Pancreas (tissue), 10 donors: ENCODE measurements around the gene FOXO3B. TPM values are rescaled to one million over a fixed set of nuclear protein-coding genes. Genes with fewer than 3 reads are reported as not detected.
"Not testable (repeated sequence)": the region's sequence is repeated elsewhere in the genome, so short reads cannot be mapped to it uniquely, and the experiment has no call there.

Source experiments
- ATAC-seq, 4 donors: fragments of 200-7000 bp; cut with Tn5 transposase; one replicate each; pipeline versions ENCODE4 v1.8.0 to v1.9.1; 2020; ENCODE audit warnings: mild to moderate bottlenecking in 4 of 4, moderate library complexity in 4 of 4
- DNase-seq, 6 donors: peaks; one replicate each; pipeline ENCODE4 v3.0.0-alpha.2; 2020
- FAIRE-seq: peaks from 2 replicates; lab custom pipeline; 2012; peaks lifted over from hg19 to GRCh38; lab: Jason Lieb, UNC
- H3K27ac ChIP-seq, 4 donors: fragments of 200-600 bp; sonication (generic); 1 replicate in 3 of 4; 2 replicates in 1 of 4; pipeline versions ENCODE4 v1.5.0 to v1.8.0; 2020
- H3K27me3 ChIP-seq, 4 donors: fragments of 200-600 bp; one replicate each; pipeline ENCODE4 v1.8.0; 2021
- H3K36me3 ChIP-seq, 3 donors: fragments of 200-600 bp; sonication (generic) in 1 of 3; one replicate each; pipeline versions ENCODE4 v1.5.0 to v1.8.0; 2020 to 2021
- H3K4me1 ChIP-seq, 3 donors: fragments of 200-600 bp; one replicate each; pipeline ENCODE4 v1.8.0; 2021
- H3K4me3 ChIP-seq, 4 donors: fragments of 200-600 bp; sonication (generic) in 2 of 4; one replicate each; pipeline versions ENCODE4 v1.5.0 to v1.8.0; 2020 to 2021
- H3K9me3 ChIP-seq, 4 donors: fragments of 200-600 bp; one replicate each; pipeline ENCODE4 v1.8.0; 2021
- WGBS, 2 donors: extraction: QIAGEN DNeasy Blood & Tissue Kit; methylation state at CpG; one replicate each; pipeline ENCODE4 v1.1.7; 2013; 5-methylcytosine and 5-hydroxymethylcytosine counted together
- intact Hi-C, 3 donors: fragments of 100-400 bp; cut with DNase I; formaldehyde crosslinking; loops; one replicate each; pipeline versions ENCODE4 v1.11.1 to v1.14.2; 2022
- polyA plus RNA-seq, 2 donors: library from polyadenylated mRNA; stranded (reverse); fragments of 200-250 nt; gene quantifications; one replicate each; pipeline ENCODE4 v1.2.3, GENCODE V29; 2013
- total RNA-seq, 6 donors: library from RNA; stranded (reverse); fragmentation: NEBNext Ultra II Directional in 4 of 6; extraction: Animal tissue kit (Norgen Biotek cat#: 25700) in 4 of 6; gene quantifications; one replicate each; pipeline versions ENCODE4 v1.2.1 to v1.2.4, GENCODE V29; 2021 to 2023
- donor health status: healthy with polysubstance abuse.
- donor health status: DM: no; HTN: no; CAD: no; lungs with moderate emphysema.
- donor health status: DM: no; HTN: no; CAD: no.
- donor health status: control.
- donor health status: control.
- donor health status: Bipolar disorder and iron deficiency.
- donor health status: DM: yes; HTN: yes; CAD: no.
- donor health status: DM: no; HTN: no; CAD: no.
- donor health status: DM: no; HTN: no; CAD: no.
- donor health status: DM: yes; HTN: yes; CAD: no.

FOXO3B gene
- total and polyA plus RNA-seq, 8 donors: 0.47 to 2.0 (median 1.1) TPM

DNA sequence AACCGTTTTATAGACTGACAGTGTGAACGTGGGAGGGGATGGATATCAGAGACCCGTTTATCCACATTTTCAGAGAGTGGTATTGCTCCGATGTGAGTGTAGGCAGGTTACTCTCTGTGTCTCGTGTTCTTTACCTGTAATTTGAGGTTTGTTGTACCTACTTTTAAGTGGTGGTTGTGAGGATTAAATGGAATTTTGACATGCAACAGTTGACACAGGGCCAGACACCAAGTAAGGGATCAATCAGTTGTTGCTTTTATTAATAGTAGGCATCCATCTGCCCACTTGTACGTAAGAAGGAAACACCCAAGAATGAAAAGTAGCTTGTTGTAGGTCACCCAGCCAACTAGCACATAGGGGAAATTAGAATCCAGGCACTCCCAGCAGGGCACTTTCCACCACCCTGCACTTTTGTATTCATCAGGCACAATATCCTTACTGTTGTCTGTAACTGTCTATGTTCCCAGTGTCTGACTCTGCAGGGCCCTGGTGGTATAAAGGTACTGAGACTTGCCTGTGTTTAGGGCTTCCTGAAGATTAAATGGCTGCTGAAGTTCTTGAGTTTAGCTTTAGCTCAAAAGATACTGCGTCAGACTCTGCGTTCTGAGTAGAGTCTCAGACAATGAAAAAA is 16.5 kb upstream of the FOXO3B start:
- intact Hi-C loops, H3K27ac ChIP-seq, ATAC-seq, H3K4me1 ChIP-seq, H3K36me3 ChIP-seq, H3K27me3 ChIP-seq, H3K9me3 ChIP-seq, DNase-seq, FAIRE-seq: not testable (repeated sequence)
- H3K4me3 ChIP-seq: peak overlapping the region; percentile 33 to 52 (median 42)
- 52 to 53% methylated on average over 8 of the region's 8 CpGs for WGBS, 2 donors

DNA sequence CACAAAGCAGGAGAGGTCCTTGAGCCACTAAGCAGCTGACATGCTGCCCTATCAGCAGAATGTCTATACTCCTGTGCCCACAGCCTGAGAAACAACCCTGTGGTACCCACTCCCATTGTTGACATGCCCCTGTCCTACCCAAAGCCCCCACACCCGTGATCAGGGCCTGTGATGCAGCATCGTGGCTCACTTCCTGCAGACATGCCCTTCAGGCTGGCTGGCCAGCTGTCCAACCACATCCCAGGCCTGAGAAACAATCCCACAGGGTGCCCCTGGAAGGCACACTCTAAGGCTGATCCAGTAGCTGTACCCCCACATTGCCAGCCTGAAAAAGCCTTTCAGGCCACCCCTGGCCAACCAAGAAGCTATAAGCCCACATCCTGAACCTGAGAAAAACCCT is 13.0 kb upstream of the FOXO3B start:
- H3K27ac ChIP-seq, ATAC-seq, H3K36me3 ChIP-seq, H3K4me3 ChIP-seq, H3K9me3 ChIP-seq, H3K4me1 ChIP-seq, FAIRE-seq, H3K27me3 ChIP-seq, DNase-seq, intact Hi-C loops: not testable (repeated sequence)
- 38 to 60% methylated on average over 2 of the region's 2 CpGs for WGBS, 2 donors

DNA sequence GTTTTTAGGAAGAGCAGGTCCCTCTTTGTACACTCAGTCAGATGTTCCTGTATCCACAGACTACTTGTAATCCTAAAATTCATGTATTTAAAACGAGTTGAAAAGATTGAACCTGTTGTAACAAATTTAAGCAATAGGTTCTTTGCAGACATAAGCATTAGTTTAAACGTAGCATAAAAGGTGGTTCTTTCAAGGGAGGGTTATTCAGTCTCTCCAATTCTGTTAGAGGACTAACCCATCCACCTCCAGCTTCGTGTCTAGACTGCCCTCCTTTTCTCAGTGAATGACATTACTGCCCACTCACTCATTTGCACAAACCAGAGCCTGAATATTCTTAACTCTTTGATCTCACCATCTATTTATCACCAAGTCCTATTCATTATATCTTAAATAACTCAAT is 554 bp upstream of the FOXO3B start:
- peak overlapping the region in 2 of 4 donors; percentile 34 to 63 for H3K4me3 ChIP-seq
- H3K27me3 ChIP-seq, DNase-seq, H3K4me1 ChIP-seq, FAIRE-seq, H3K27ac ChIP-seq, H3K36me3 ChIP-seq, intact Hi-C loops, H3K9me3 ChIP-seq: not testable (repeated sequence)
- WGBS, 2 donors: 0 to 1% methylated on average over 3 of the region's 3 CpGs
- peak in 2 of 4 donors; percentile 7 to 14 for ATAC-seq

DNA sequence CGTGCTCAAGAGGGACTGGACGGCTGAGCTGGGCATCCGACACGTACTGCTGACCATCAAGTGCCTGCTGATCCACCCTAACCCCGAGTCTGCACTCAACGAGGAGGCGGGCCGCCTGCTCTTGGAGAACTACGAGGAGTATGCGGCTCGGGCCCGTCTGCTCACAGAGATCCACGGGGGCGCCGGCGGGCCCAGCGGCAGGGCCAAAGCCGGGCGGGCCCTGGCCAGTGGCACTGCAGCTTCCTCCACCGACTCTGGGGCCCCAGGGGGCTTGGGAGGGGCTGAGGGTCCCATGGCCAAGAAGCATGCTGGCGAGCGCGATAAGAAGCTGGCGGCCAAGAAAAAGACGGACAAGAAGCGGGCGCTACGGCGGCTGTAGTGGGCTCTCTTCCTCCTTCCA is 4.7 kb downstream of the FOXO3B start:
- DNase-seq, intact Hi-C loops, H3K27ac ChIP-seq, H3K27me3 ChIP-seq, H3K36me3 ChIP-seq, H3K4me1 ChIP-seq, FAIRE-seq, H3K4me3 ChIP-seq, H3K9me3 ChIP-seq, ATAC-seq: not testable (repeated sequence)
- 95 to 96% methylated on average over 20 to 29 of the region's 29 CpGs for WGBS, 2 donors

DNA sequence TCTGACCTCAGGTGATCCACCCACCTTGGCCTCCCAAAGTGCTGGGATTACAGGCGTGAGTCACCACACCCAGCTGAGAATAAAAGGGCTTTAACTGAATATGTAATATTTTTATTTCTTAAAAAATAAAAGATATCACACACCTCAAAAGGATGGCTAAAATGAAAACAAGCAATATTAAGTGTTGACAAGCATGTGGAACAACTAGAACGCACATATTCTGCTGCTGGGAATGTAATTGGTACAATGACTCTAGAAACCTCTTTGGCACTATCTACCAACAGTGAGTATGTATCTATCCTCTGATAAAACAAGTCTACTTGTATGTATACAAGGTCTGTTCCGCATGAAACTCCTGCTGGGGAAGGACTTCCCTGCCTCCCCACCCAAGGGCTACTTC is 5.2 kb downstream of the FOXO3B start:
- H3K27me3 ChIP-seq, intact Hi-C loops, H3K9me3 ChIP-seq, H3K36me3 ChIP-seq, ATAC-seq, FAIRE-seq, H3K27ac ChIP-seq, H3K4me1 ChIP-seq, DNase-seq, H3K4me3 ChIP-seq: not testable (repeated sequence)
- 99 to 100% methylated on average over 3 of the region's 3 CpGs for WGBS, 2 donors

DNA sequence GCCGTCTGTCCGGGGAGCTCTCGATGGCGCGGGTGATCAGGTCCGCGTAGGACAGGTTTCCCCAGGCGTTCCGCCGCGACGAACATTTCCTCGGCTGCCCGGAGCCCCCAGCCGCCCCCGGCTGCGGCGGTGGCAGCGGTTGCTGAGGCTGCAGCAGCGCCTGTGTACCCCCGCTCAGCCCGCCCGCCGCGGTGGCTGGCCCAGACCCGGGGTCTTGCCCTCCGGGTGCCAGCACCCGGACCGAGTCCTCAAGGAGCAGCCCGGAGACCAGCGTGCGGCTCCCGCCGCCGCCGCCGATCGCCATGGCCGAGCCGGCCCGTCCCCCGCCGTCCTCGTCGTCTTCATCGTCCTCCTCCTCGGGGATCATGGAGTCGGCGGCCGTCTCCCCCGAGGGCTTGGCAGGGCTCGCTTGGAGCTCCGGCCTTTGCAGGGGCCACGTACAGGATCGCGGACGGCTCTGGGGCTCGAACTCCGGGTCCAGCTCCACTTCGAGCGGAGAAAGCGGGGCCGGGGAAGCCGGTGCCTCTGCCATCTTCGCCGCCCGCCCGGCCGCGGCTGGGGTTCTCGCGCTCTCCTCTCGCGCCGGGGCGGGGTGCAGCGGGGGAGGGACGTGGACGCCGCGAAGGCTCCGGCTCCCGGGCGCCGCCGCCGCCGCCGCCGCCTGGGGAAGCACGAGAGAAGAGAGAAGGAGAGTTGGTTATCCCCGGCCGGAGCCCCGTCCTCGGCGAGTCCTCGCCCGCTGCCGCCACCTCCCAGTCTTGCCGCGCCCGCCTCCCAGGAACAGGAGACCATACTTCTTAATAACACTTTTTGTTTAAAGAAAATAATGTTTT is 9.5 kb downstream of the FOXO3B start:
- H3K27ac ChIP-seq, DNase-seq, H3K27me3 ChIP-seq, FAIRE-seq, H3K4me3 ChIP-seq, H3K36me3 ChIP-seq, intact Hi-C loops, H3K9me3 ChIP-seq, H3K4me1 ChIP-seq: not testable (repeated sequence)
- peak in 1 of 4 donors; percentile 40 for ATAC-seq
- 93 to 96% methylated on average over 39 to 89 of the region's 102 CpGs for WGBS, 2 donors

GRCh38 chr17:18668625-18669024 is 13.5 kb downstream of the FOXO3B start:
- intact Hi-C loops, H3K27ac ChIP-seq, FAIRE-seq, DNase-seq, H3K4me3 ChIP-seq, H3K27me3 ChIP-seq, ATAC-seq, H3K9me3 ChIP-seq, H3K4me1 ChIP-seq, H3K36me3 ChIP-seq: not testable (repeated sequence)
- 95 to 100% methylated on average over 1 of the region's 1 CpG for WGBS, 2 donors

DNA sequence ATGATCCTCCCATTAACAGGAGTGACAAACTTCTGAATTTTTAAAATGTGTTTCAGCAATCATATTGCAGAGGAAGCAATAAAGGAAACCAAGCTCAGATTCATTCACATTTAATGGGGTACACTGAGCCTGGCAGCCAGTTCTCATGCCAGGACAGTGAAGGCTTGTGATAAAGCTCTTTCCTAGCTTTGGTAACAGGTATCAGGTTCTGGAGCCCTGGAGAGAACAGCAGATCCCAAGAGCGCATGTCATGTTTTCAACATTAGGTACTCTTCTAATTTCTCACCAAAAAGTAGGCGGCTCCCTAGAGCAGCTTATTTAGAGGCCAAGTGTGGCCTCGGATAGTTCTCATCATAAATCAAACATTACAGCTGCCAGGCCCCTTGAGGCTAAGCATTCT is 14.6 kb downstream of the FOXO3B start:
- not testable (repeated sequence) for FAIRE-seq, H3K27ac ChIP-seq, ATAC-seq

DNA sequence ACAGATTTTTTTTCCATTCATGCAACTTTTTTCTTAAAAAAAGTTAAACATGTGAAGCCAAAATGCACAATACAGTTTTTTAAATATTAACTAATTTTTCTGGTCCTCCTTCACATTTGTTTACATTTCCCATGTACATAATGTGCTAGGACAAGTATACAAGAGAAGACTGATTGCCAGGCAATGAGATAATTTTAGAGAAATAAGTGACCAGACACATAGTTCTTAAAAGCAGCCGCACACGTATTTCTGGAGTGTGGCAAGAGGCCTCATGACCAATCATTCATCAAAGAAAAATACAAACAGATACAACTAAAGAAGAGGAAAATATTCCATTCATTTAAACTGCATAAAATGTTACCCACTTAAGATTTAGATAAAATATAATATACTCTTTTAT is 15.8 kb downstream of the FOXO3B start:
- WGBS, 2 donors: 33 to 63% methylated on average over 1 to 2 of the region's 2 CpGs
- H3K27me3 ChIP-seq, H3K27ac ChIP-seq, H3K36me3 ChIP-seq, H3K9me3 ChIP-seq, H3K4me3 ChIP-seq, intact Hi-C loops, FAIRE-seq, DNase-seq, H3K4me1 ChIP-seq: not testable (repeated sequence)
- ATAC-seq: peak in 1 of 4 donors; percentile 66

More for the DNA sequence above, 14.6 kb downstream of the FOXO3B start:
- H3K27me3 ChIP-seq, H3K36me3 ChIP-seq, H3K9me3 ChIP-seq, DNase-seq, H3K4me3 ChIP-seq, intact Hi-C loops, H3K4me1 ChIP-seq: not testable (repeated sequence)
- WGBS, 2 donors: 89 to 95% methylated on average over 2 to 3 of the region's 3 CpGs

- H3K27me3 ChIP-seq, intact Hi-C loops, H3K4me1 ChIP-seq, H3K36me3 ChIP-seq, H3K9me3 ChIP-seq, ATAC-seq, H3K27ac ChIP-seq, FAIRE-seq, H3K4me3 ChIP-seq, DNase-seq: not testable (repeated sequence)
- 72 to 84% methylated on average over 5 of the region's 5 CpGs for WGBS, 2 donors
Observed at GRCh38 chr17:18661924-18662624, 20.0 kb downstream of the FOXO3B start.

- H3K9me3 ChIP-seq, H3K27me3 ChIP-seq, DNase-seq, intact Hi-C loops, FAIRE-seq, H3K27ac ChIP-seq, H3K4me3 ChIP-seq, H3K36me3 ChIP-seq, H3K4me1 ChIP-seq: not testable (repeated sequence)
- 41 to 57% methylated on average over 23 of the region's 23 CpGs for WGBS, 2 donors
- ATAC-seq: peak in 2 of 4 donors; percentile 35 to 53
Observed at GRCh38 chr17:18650094-18650493, 32.0 kb downstream of the FOXO3B start.
